ENCODE measurements around the gene NACC2. TPM values are rescaled to one million over a fixed set of nuclear protein-coding genes. Genes with fewer than 3 reads are reported as not detected.
A peak's percentile ranks its signal among the peaks of the same experiment; 100 is the strongest.

The NACC2 gene
- total RNA-seq, 2 experiments from 2014 or later, result 5.6 to 6.4 TPM

- Mint-ChIP-seq H3K27me3 (ENCODE audit: low read depth) (no peaks in the 10 kb centered on the region), H3K27ac (no peak overlapping the region), H3K36me3 (ENCODE audit: low read depth) (no peaks in the 10 kb centered on the region), H3K4me3 (no peak overlapping the region), H3K9me3 (ENCODE audit: insufficient read depth) (no peaks in the 10 kb centered on the region), H3K4me1 (ENCODE audit: low read depth) (peaks cover 10% of the 10 kb centered on the region)
- ChIA-PET POLR2A (interaction anchor here (1.0 kb wide), 1 partner anchor 22 kb away, joined by 4 read pairs; no protein-coding TSS in a partner anchor), CTCF (interaction anchor here (0.6 kb wide), 1 partner anchor 187 kb away, joined by 3 read pairs; no protein-coding TSS in a partner anchor)
- DNase-seq (no peak), ATAC-seq (no peak)
These were observed 97.7 kb downstream of the NACC2 start for GRCh38 chr9:135997090-135998015.

DNA sequence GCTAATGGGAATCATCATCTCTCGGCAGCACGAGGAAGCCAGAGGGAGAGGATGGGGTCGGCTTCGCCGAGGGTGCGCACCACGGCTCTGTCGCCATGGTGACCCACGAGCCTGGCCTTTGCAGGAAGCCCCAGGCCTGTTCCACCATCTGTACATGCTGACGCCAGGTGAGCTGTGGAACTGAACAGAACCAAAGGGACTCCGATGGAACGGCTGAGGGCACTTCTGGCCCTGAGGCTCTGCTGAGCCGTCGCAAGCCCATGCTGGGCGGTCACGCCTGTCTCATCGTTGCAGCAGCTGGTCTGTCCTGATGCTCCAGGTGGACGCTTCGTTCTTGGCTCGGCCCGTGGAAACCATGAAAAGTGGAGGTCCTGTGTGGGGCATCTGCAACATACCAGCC, 99.3 kb downstream of the NACC2 start:
- no peak overlapping the region for H3K27ac Mint-ChIP-seq
- CTCF ChIA-PET, result no interaction called here

GRCh38 chr9:135994501-135995192, 100.4 kb downstream of the NACC2 start:
- no peak for DNase-seq
- ChIA-PET CTCF (no interaction called here), POLR2A (interaction anchor here (0.6 kb wide), 1 partner anchor 12 kb away, joined by 3 read pairs; no protein-coding TSS in a partner anchor)
- no peak overlapping the region for H3K27ac Mint-ChIP-seq
- no peak for ATAC-seq
- no peaks in the 10 kb centered on the region for H3K9me3 Mint-ChIP-seq (ENCODE audit: insufficient read depth)
- no peaks in the 10 kb centered on the region for H3K36me3 Mint-ChIP-seq (ENCODE audit: low read depth)
- H3K4me1 Mint-ChIP-seq (ENCODE audit: low read depth), result peaks cover 27% of the 10 kb centered on the region
- H3K27me3 Mint-ChIP-seq (ENCODE audit: low read depth), result no peaks in the 10 kb centered on the region
- H3K4me3 Mint-ChIP-seq, result no peak overlapping the region

More for the DNA sequence above, 99.3 kb downstream of the NACC2 start:
- Mint-ChIP-seq H3K27me3 (ENCODE audit: low read depth) (no peaks in the 10 kb centered on the region), H3K36me3 (ENCODE audit: low read depth) (no peaks in the 10 kb centered on the region), H3K4me3 (no peak overlapping the region), H3K9me3 (ENCODE audit: insufficient read depth) (no peaks in the 10 kb centered on the region), H3K4me1 (ENCODE audit: low read depth) (peaks cover 19% of the 10 kb centered on the region)
- no peak for ATAC-seq
- POLR2A ChIA-PET, result interaction anchor here (0.6 kb wide), 1 partner anchor 19 kb away, joined by 3 read pairs; no protein-coding TSS in a partner anchor
- DNase-seq, result no peak

DNA sequence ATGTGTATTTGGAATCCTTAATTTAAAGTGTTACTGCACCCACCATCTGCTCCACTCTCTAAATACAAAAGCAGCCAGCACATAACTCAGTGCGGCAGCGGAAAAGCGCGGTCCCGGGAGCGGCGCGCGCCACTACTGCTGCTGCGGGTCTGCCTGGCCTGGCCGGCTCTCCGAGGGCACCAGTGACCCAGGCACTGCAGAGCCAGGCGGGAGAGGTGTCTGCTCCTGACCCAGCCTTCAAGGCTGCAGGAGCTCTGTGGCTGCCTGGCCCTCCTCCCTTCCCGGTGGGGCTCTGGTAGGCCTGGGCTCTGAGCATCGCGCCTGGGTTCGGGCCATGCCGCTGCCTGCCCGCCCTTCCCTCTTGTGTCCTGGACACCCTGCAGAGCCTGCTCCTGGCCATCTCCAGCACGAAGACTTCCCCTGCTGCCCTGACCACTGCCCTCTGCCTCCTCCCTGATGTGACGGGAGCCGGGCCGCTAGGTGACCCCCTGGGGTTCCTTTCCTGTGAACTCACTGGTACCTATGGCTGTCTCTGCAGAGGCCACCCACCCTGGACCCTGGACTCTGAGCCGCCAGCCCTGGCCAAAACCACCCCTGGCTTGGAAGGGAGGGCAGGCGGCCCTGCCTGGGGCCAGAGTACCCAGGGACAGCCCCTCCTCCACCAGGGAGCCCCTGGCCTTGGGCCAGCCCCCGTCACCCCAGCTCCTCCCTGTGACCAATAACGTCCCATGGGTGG, 101.2 kb downstream of the NACC2 start:
- DNase-seq (no peak), ATAC-seq (no peak)
- Mint-ChIP-seq H3K4me1 (ENCODE audit: low read depth) (peaks cover 28% of the 10 kb centered on the region), H3K36me3 (ENCODE audit: low read depth) (no peaks in the 10 kb centered on the region), H3K27me3 (ENCODE audit: low read depth) (no peaks in the 10 kb centered on the region), H3K27ac (no peak overlapping the region), H3K9me3 (ENCODE audit: insufficient read depth) (no peaks in the 10 kb centered on the region), H3K4me3 (no peak overlapping the region)
- ChIA-PET CTCF (no interaction called here), POLR2A (interaction anchor here (0.6 kb wide), 1 partner anchor 13 kb away, joined by 3 read pairs; no protein-coding TSS in a partner anchor)

GRCh38 chr9:135993409-135993742, 101.7 kb downstream of the NACC2 start:
- no peak overlapping the region for H3K27ac Mint-ChIP-seq
- no peaks in the 10 kb centered on the region for H3K27me3 Mint-ChIP-seq (ENCODE audit: low read depth)
- H3K4me1 Mint-ChIP-seq (ENCODE audit: low read depth), result peaks cover 28% of the 10 kb centered on the region
- no peak for DNase-seq
- CTCF ChIA-PET, result no interaction called here
- no peaks in the 10 kb centered on the region for H3K9me3 Mint-ChIP-seq (ENCODE audit: insufficient read depth)
- H3K36me3 Mint-ChIP-seq (ENCODE audit: low read depth), result no peaks in the 10 kb centered on the region
- no peak for ATAC-seq
- POLR2A ChIA-PET, result no interaction called here
- no peak overlapping the region for H3K4me3 Mint-ChIP-seq

GRCh38 chr9:135992486-135993408, 102.3 kb downstream of the NACC2 start:
- peak; percentile 76 for ATAC-seq
- Mint-ChIP-seq H3K27me3 (ENCODE audit: low read depth) (no peaks in the 10 kb centered on the region), H3K27ac (peak overlapping the region; percentile 60)

GRCh38 chr9:135991771-135992170, 103.3 kb downstream of the NACC2 start:
- Mint-ChIP-seq H3K27me3 (ENCODE audit: low read depth) (no peaks in the 10 kb centered on the region), H3K36me3 (ENCODE audit: low read depth) (no peaks in the 10 kb centered on the region), H3K9me3 (ENCODE audit: insufficient read depth) (no peaks in the 10 kb centered on the region), H3K4me1 (ENCODE audit: low read depth) (peaks cover 28% of the 10 kb centered on the region), H3K27ac (no peak overlapping the region), H3K4me3 (no peak overlapping the region)
- ATAC-seq (no peak), DNase-seq (no peak)
- ChIA-PET POLR2A (no interaction called here), CTCF (no interaction called here)

More at GRCh38 chr9:135992486-135993408, 102.3 kb downstream of the NACC2 start:
- ChIA-PET CTCF (interaction anchor here (0.9 kb wide), 1 partner anchor 127 kb away, joined by 4 read pairs; no protein-coding TSS in a partner anchor), POLR2A (no interaction called here)
- no peaks in the 10 kb centered on the region for H3K36me3 Mint-ChIP-seq (ENCODE audit: low read depth)
- DNase-seq, result peak; percentile 70
- peaks cover 28% of the 10 kb centered on the region for H3K4me1 Mint-ChIP-seq (ENCODE audit: low read depth)
- H3K9me3 Mint-ChIP-seq (ENCODE audit: insufficient read depth), result no peaks in the 10 kb centered on the region
- H3K4me3 Mint-ChIP-seq, result peak overlapping the region; percentile 28

DNA sequence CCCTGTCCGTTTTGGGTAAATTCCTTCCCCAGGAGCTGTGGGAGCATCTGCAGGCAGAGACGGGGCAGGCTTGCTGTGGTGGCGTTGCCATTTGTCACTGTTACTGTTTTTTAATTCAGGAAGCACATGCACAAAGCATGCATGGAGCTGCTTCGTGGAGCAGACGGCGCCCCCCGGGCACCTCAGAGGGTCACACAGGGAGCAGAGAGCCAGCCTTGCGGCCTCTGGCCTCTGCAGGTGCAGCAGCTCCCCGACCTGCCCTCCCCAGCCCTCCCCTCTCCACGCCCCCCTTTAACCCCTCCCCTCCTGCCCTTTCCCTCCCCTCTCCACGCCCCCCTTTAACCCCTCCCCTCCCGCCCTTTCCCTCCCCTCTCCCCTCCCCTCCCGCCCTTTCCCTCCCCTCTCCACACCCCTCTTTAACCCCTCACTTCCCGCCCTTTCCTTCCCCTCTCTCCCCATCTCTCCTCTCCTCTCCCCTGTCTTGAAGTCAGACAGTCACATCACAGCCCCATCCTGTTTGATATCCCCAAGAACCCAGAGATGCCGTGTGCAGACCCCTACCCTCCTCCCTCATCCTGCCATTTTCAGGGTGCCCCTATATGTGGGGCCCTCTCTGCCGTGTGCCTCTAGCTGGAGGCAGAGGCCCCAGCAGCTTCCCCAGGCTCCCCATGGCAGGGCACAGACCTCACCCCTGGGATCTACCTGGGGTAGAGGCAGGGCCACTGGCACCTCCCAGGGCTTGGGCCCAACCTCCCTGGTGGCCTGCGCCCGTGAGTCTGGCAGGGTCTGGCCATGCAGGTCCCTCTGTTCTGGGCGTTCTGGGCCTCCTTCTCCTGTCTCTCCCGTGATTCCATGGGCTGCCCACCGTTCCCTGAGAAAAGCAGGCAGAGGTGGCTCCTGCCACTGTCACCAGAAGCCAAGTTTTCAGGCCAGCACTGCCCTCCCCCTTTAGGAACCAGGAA, 104.3 kb downstream of the NACC2 start:
- H3K4me1 Mint-ChIP-seq (ENCODE audit: low read depth), result peaks cover 28% of the 10 kb centered on the region
- H3K36me3 Mint-ChIP-seq (ENCODE audit: low read depth), result no peaks in the 10 kb centered on the region
- H3K27ac Mint-ChIP-seq, result no peak overlapping the region
- ChIA-PET POLR2A (no interaction called here), CTCF (interaction anchor here (1.6 kb wide), 1 partner anchor 17 kb away, joined by 3 read pairs; no protein-coding TSS in a partner anchor)
- peak; percentile 50 for DNase-seq
- no peaks in the 10 kb centered on the region for H3K27me3 Mint-ChIP-seq (ENCODE audit: low read depth)
- peak; percentile 43 for ATAC-seq
- H3K9me3 Mint-ChIP-seq (ENCODE audit: insufficient read depth), result no peaks in the 10 kb centered on the region
- no peak overlapping the region for H3K4me3 Mint-ChIP-seq

DNA sequence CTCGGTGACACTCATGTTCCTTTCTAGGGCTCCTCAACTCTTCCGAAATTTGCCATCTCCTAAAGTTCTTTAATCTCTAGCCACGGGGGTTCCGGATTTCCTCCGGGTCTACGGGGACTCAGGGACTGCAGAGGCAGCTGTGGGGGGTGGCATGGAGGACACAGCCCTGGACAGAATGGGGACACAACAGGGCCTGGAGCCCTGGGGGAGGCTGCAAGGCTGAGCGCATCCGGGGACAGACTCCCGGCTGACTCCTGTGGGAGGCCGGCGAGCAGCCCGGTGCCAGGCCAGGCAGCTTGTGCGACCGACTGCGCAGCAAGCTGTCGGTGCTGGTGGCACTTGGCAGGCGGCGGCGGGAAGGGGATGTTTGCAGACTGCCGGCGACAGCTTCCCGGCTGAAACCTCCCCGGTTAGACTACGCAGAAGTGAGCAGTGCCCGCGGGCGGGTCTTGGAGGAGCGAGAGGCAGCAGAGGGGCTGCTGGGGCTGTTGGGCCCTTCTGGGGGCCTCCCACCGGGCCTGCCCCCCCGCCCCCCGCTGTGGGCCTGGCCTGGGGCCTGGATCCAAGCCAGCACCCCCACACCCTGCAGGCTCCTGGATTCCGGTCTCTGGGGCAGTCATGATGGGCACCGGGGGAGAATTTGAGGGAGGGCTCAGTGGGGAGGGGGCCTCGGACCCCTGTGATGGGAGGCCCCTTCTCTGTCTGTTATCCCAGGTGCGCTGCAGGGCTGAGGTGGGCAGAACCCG, 105.2 kb downstream of the NACC2 start:
- peak; percentile 11 for ATAC-seq
- Mint-ChIP-seq H3K9me3 (ENCODE audit: insufficient read depth) (no peaks in the 10 kb centered on the region), H3K27ac (no peak overlapping the region), H3K4me1 (ENCODE audit: low read depth) (peaks cover 28% of the 10 kb centered on the region), H3K4me3 (no peak overlapping the region), H3K27me3 (ENCODE audit: low read depth) (no peaks in the 10 kb centered on the region), H3K36me3 (ENCODE audit: low read depth) (no peaks in the 10 kb centered on the region)
- DNase-seq, result peak; percentile 30
- CTCF ChIA-PET, result interaction anchor here (1.6 kb wide), 1 partner anchor 17 kb away, joined by 3 read pairs; no protein-coding TSS in a partner anchor
- POLR2A ChIA-PET, result no interaction called here

DNA sequence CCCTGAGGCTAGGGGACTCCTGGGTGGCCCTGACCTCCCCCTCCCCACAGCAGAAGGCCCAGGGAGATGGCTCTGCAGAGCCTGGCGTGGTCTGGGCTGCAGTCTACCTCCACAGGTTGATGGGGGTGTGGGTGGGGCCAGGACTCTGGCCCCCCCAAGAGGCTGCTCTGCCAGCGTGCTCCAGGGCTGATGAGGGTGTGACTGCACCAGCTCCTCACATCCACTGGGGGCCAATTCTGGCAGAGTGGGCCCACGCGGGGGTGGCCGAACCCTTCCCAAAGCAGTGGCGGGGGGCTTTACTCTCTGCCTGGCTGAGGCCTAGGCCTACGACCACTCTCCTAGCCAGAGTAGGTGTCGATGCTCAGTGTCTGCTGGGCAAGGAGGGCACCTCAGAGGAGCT, 105.9 kb downstream of the NACC2 start:
- Mint-ChIP-seq H3K27ac (no peak overlapping the region), H3K36me3 (ENCODE audit: low read depth) (no peaks in the 10 kb centered on the region), H3K4me3 (no peak overlapping the region), H3K27me3 (ENCODE audit: low read depth) (no peaks in the 10 kb centered on the region), H3K9me3 (ENCODE audit: insufficient read depth) (no peaks in the 10 kb centered on the region), H3K4me1 (ENCODE audit: low read depth) (peaks cover 22% of the 10 kb centered on the region)
- CTCF ChIA-PET, result interaction anchor here (1.6 kb wide), 1 partner anchor 16 kb away, joined by 3 read pairs; no protein-coding TSS in a partner anchor
- ATAC-seq (no peak), DNase-seq (no peak)
- POLR2A ChIA-PET, result no interaction called here

Measured in activated CD8-positive, alpha-beta T cell treated with anti-CD3 and anti-CD28 coated beads, Interleukin-2, amount 10 ng/mL, durations not matched to agents 7 days and 5 days (primary cell).